ENCODE data around the gene VAMP5.
A peak's percentile ranks its signal among the peaks of the same experiment; 100 is the strongest.

Gene VAMP5

GRCh38 chr2:85584857-85585780, 888 bp downstream of the VAMP5 start:
- TF ChIP-seq, protein P1, sequence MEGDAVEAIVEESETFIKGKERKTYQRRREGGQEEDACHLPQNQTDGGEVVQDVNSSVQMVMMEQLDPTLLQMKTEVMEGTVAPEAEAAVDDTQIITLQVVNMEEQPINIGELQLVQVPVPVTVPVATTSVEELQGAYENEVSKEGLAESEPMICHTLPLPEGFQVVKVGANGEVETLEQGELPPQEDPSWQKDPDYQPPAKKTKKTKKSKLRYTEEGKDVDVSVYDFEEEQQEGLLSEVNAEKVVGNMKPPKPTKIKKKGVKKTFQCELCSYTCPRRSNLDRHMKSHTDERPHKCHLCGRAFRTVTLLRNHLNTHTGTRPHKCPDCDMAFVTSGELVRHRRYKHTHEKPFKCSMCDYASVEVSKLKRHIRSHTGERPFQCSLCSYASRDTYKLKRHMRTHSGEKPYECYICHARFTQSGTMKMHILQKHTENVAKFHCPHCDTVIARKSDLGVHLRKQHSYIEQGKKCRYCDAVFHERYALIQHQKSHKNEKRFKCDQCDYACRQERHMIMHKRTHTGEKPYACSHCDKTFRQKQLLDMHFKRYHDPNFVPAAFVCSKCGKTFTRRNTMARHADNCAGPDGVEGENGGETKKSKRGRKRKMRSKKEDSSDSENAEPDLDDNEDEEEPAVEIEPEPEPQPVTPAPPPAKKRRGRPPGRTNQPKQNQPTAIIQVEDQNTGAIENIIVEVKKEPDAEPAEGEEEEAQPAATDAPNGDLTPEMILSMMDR (IDR thresholded peaks at IDR 0.05; ENCODE audit: borderline replicate concordance, insufficient read depth, low read depth, low read length): no peak
- H3K4me3 ChIP-seq (ENCODE audit: low read depth, low read length): peak overlapping the region; percentile 44

- H3K4me3 ChIP-seq (ENCODE audit: low read depth, low read length): no peak overlapping the region
- TF ChIP-seq, protein P1 (IDR thresholded peaks at IDR 0.05; ENCODE audit: borderline replicate concordance, insufficient read depth, low read depth, low read length): no peak
Observed at GRCh38 chr2:85585781-85586105, 1.5 kb downstream of the VAMP5 start.

DNA sequence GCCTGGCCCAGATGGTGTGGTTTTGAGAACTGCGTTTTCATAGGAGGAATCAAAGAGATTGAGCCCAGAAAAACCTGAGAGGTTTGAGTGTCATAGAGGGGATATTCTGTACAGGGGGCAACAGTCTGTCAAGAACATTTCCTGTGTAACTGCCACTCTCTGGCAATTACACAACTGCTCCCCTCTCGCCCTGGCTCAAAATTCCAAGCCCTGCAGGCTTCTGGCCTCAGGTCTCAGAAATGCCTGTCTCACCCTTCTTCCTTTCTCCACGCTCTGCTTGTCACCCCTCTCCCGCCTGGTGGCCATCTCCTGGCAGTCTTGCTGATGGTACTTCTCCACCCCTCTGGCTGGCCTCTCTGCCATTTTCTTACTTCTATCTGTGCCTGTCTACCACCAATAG, 4.0 kb downstream of the VAMP5 start:
- H3K4me3 ChIP-seq (ENCODE audit: low read depth, low read length): no peak overlapping the region
- TF ChIP-seq, protein P1 (IDR thresholded peaks at IDR 0.05; ENCODE audit: borderline replicate concordance, insufficient read depth, low read depth, low read length): no peak

DNA sequence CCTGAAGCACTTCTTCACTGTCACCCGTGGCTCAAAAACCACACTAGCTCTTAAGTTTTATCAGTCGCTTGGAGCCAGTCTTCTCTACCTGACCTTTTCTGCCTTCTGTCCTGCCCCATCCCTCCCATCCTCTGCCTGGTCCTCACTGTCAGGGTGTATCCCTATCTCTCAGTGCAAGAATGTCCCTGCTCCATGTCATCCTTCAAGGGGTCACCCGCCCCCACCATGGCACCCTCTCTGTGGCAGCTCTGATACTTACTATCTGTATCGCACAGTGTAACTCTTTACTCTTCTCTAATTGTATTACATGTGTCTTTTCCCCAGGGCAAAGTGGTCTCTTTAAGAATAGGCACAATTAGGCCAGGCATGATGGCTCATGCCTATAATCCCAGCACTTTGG, 4.4 kb downstream of the VAMP5 start:
- TF ChIP-seq, protein P1 (IDR thresholded peaks at IDR 0.05; ENCODE audit: borderline replicate concordance, insufficient read depth, low read depth, low read length): no peak
- no peak overlapping the region for H3K4me3 ChIP-seq (ENCODE audit: low read depth, low read length)

GRCh38 chr2:85589181-85589580, 5.0 kb downstream of the VAMP5 start:
- H3K4me3 ChIP-seq (ENCODE audit: low read depth, low read length): no peak overlapping the region
- TF ChIP-seq, protein P1 (IDR thresholded peaks at IDR 0.05; ENCODE audit: borderline replicate concordance, insufficient read depth, low read depth, low read length): no peak

DNA sequence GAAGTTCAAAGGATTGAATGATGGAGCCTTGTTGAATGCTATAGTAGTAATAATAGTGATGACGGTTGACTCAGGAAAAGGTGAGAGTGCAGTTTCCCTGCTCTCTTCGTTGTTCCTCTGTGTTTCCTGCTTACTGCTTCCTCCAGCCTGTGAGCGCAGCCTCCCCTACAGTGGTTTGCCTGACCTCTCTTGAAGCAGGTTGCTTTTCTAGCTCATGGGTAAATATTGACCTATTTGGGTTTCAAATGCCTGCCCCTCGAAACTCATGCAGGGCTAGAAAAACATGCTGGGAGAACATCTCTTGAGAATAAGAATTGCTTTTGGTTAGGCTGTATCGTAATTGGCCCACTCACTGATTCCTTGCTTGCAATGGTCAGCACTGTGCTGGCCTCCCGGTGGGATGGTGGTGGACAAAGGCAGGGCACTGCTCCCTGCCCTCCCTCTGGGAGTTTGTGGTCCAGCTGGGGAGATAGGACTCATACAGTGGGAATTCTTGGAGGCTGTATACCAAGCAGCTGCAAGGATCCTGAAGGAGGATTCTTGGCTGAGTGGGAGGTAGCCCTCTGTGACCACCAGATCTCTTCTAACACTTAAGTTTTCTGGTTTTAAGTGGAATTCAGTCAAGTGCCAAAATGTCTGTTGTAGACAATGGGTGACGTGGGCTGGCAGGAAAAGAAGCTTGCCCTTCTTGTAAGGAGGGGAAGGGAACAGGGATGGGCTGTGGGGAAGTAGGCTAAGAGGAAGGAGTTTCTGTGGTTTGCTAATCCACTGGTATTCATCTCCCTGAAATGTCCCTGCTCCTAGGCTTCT, 6.0 kb downstream of the VAMP5 start:
- TF ChIP-seq, protein P1 (IDR thresholded peaks at IDR 0.05; ENCODE audit: borderline replicate concordance, insufficient read depth, low read depth, low read length): no peak
- H3K4me3 ChIP-seq (ENCODE audit: low read depth, low read length): no peak overlapping the region
